Colonic mucosa (tissue), 4 donors: ENCODE data around the gene MRPL23. TPM values are rescaled to one million over a fixed set of nuclear protein-coding genes. Genes with fewer than 3 reads are reported as not detected.

Experiments
- DNase-seq: peaks from one replicate; pipeline ENCODE4 v3.0.0-alpha.2; 2020
- H3K27ac ChIP-seq: fragments of 200-600 bp; one replicate; pipeline ENCODE4 v1.8.0; 2021
- H3K27me3 ChIP-seq: fragments of 200-600 bp; one replicate; pipeline ENCODE4 v1.8.0; 2021
- H3K36me3 ChIP-seq: fragments of 200-600 bp; one replicate; pipeline ENCODE4 v1.8.0; 2021
- H3K4me1 ChIP-seq: fragments of 200-600 bp; one replicate; pipeline ENCODE4 v1.8.0; 2021; ENCODE audit warnings: mild to moderate bottlenecking
- H3K4me3 ChIP-seq: fragments of 200-600 bp; one replicate; pipeline ENCODE4 v1.8.0; 2021
- H3K9ac ChIP-seq, 2 donors: one replicate each; pipeline ENCODE4 v1.7.0; 2013; ENCODE audit warnings: control low read depth in 2 of 2, low read depth in 2 of 2, low read length in 2 of 2
- H3K9me3 ChIP-seq: fragments of 200-600 bp; one replicate; pipeline ENCODE4 v1.8.0; 2021
- CTCF ChIP-seq: fragments of 200-600 bp; IDR thresholded peaks from one replicate; pipeline ENCODE4 v1.8.0; 2022; ENCODE audit warnings: antibody characterized with exemption, mild to moderate bottlenecking
- intact Hi-C: fragments of 100-400 bp; cut with DNase I; formaldehyde crosslinking; loops from one replicate; pipeline ENCODE4 v1.14.1; 2022
- total RNA-seq, 2 donors: library from RNA; stranded (reverse); fragmentation: NEBNext Ultra II Directional in 1 of 2; extraction: Animal tissue kit (Norgen Biotek cat#: 25700) in 1 of 2; gene quantifications; one replicate each; pipeline ENCODE4 v1.2.1, GENCODE V29; 2021
- donor health status: healthy.
- donor health status: DM: no; HTN: no; CAD: no.
- donor health status: DM: no; HTN: no; CAD: no.

Gene MRPL23
- total RNA-seq, 2 donors from 2014 or later, result 89.4 to 140 TPM

GRCh38 chr11:1908618-1909017 is 38.5 kb upstream of the MRPL23 start:
- no peak for TF ChIP-seq CTCF
- H3K9me3 ChIP-seq, result no peaks in the 10 kb centered on the region
- no peak overlapping the region for H3K9ac ChIP-seq
- intact Hi-C loops, result no loop called here
- H3K27me3 ChIP-seq, result no peaks in the 10 kb centered on the region
- no peaks in the 10 kb centered on the region for H3K36me3 ChIP-seq
- H3K4me1 ChIP-seq, result no peaks in the 10 kb centered on the region
- DNase-seq, result no peak
- H3K4me3 ChIP-seq, result no peak overlapping the region
- H3K27ac ChIP-seq, result no peak overlapping the region

GRCh38 chr11:1909524-1909923 is 37.6 kb upstream of the MRPL23 start:
- no peak for DNase-seq
- H3K9me3 ChIP-seq, result no peaks in the 10 kb centered on the region
- no peaks in the 10 kb centered on the region for H3K27me3 ChIP-seq
- TF ChIP-seq CTCF, result no peak
- intact Hi-C loops, result no loop called here
- no peaks in the 10 kb centered on the region for H3K36me3 ChIP-seq
- no peaks in the 10 kb centered on the region for H3K4me1 ChIP-seq
- no peak overlapping the region for H3K9ac ChIP-seq
- H3K4me3 ChIP-seq, result no peak overlapping the region
- H3K27ac ChIP-seq, result no peak overlapping the region

GRCh38 chr11:1912289-1912878 is 34.7 kb upstream of the MRPL23 start:
- H3K4me1 ChIP-seq, result no peaks in the 10 kb centered on the region
- no peaks in the 10 kb centered on the region for H3K36me3 ChIP-seq
- TF ChIP-seq CTCF, result no peak
- no peak overlapping the region for H3K9ac ChIP-seq
- H3K4me3 ChIP-seq, result no peak overlapping the region
- H3K27me3 ChIP-seq, result no peaks in the 10 kb centered on the region
- H3K9me3 ChIP-seq, result no peaks in the 10 kb centered on the region
- H3K27ac ChIP-seq, result no peak overlapping the region
- intact Hi-C loops, result no loop called here
- no peak for DNase-seq

- DNase-seq, result no peak
- Histone ChIP-seq H3K4me3 (no peak overlapping the region), H3K9ac (no peak overlapping the region), H3K27me3 (no peaks in the 10 kb centered on the region), H3K36me3 (no peaks in the 10 kb centered on the region), H3K4me1 (no peaks in the 10 kb centered on the region), H3K27ac (no peak overlapping the region), H3K9me3 (no peaks in the 10 kb centered on the region)
- TF ChIP-seq CTCF, result no peak
- intact Hi-C loops, result loop anchor here (2.0 kb wide), 1 partner anchor 23 kb away; no protein-coding TSS in a partner anchor
Observed at GRCh38 chr11:1913271-1914060, 33.7 kb upstream of the MRPL23 start.

- Histone ChIP-seq H3K27me3 (no peaks in the 10 kb centered on the region), H3K4me1 (no peaks in the 10 kb centered on the region), H3K4me3 (no peak overlapping the region), H3K36me3 (no peaks in the 10 kb centered on the region), H3K9ac (no peak overlapping the region), H3K27ac (no peak overlapping the region), H3K9me3 (no peaks in the 10 kb centered on the region)
- TF ChIP-seq CTCF, result no peak
- DNase-seq, result no peak
- intact Hi-C loops, result loop anchor here (2.0 kb wide), 1 partner anchor 21 kb away; no protein-coding TSS in a partner anchor
Observed at GRCh38 chr11:1915795-1916131, 31.4 kb upstream of the MRPL23 start.
